Cardiac fibroblast (primary cell): ENCODE results near the gene RPL35.

ENCODE experiments used
- DNase-seq, 2 donors: peaks; one replicate each; pipeline versions ENCODE4 v3.0.0 to v3.0.0-alpha.2; 2010; ENCODE audit warnings: low read depth in 2 of 2
- H3K4me3 ChIP-seq, 2 donors: replicated peaks in 1 of 2; 1 replicate in 1 of 2; 2 replicates in 1 of 2; pipeline ENCODE4 v1.5.1; 2011; ENCODE audit warnings: low read depth in 2 of 2, low read length in 2 of 2, mild to moderate bottlenecking in 2 of 2, moderate library complexity in 1 of 2
- TF ChIP-seq, protein P1 (sequence below): IDR thresholded peaks from one replicate; pipeline ENCODE4 v1.5.1; 2011; ENCODE audit warnings: low read depth, mild to moderate bottlenecking, low read length, inconsistent platforms

Gene RPL35

DNA sequence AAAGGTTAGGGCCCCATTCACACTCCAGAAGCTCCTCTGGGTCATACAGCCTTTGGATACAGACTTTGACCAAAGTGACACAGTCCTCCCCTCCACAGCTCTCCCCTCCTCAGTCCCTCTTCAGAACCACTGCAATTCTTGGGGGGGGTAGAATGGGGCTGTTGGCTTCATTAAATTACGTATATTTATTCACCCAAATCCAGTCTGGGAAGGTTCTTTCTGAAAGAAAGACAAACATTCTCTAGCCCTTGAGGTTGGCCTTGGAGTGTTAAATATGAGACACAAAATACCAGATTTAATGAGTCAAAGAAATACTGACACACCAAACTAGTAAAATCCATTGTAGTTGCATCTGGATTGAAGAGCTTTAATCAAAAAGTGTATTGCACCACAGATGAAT lies 16.3 kb upstream of the RPL35 start:
- TF ChIP-seq, protein P1, sequence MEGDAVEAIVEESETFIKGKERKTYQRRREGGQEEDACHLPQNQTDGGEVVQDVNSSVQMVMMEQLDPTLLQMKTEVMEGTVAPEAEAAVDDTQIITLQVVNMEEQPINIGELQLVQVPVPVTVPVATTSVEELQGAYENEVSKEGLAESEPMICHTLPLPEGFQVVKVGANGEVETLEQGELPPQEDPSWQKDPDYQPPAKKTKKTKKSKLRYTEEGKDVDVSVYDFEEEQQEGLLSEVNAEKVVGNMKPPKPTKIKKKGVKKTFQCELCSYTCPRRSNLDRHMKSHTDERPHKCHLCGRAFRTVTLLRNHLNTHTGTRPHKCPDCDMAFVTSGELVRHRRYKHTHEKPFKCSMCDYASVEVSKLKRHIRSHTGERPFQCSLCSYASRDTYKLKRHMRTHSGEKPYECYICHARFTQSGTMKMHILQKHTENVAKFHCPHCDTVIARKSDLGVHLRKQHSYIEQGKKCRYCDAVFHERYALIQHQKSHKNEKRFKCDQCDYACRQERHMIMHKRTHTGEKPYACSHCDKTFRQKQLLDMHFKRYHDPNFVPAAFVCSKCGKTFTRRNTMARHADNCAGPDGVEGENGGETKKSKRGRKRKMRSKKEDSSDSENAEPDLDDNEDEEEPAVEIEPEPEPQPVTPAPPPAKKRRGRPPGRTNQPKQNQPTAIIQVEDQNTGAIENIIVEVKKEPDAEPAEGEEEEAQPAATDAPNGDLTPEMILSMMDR = no peak
- H3K4me3 ChIP-seq = no peak overlapping the region
- no peak for DNase-seq

DNA sequence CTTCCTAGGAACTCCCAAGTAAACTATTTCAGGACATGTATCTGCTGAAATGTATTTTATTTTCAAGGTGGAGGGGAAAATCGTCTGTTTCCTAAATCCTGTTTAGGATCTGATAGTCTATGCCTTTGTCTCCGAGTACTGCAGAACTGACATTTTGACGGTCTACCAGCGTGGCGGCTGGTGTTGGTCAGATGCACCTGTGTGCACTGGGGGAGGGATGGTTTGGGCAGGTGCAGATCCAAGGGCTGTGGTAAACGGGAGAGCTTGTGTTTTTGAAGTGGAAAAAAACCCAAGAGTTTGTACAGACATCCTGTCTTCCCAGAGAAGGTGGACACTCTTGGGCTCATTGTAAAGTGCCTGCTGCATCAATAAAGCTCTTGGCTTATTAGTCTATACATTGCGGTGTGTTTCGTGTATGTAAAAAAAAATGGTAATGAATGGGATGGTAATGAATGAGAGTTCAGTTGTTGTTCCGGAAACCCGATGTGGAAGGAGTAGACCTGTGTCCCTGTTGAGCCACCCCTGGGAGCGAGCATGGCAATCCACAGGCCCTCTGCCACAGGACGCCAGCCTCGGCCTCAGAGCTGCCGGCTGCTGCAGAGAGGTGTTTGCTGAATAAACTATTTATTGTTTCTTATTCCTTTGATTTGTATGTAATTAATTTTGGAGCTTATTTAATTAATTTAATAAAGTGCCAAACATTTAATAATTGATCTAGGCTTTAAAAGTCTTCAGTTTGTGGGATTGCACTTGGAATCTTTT lies 15.4 kb upstream of the RPL35 start:
- H3K4me3 ChIP-seq = no peak overlapping the region
- TF ChIP-seq, protein P1 = no peak
- no peak for DNase-seq

DNA sequence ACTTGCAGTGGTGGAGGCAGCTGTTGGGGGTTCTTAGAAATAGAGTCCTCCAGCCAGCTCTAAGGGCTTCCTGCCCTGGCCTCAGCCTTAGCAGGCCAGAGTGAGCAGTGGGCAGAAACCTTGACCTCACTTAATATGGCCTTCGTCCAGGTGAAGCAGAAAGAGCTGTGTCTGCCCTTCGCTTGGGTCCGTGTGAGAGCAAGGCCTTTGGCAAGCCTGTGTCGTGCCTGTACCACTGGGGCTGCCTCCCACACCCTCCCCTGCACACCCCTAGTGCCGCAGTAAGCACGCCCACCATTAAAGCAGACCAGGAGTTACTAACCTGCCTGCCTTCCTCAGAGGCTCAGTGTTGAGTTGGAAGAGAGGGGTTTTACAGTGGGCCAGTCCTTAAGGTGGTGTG lies 13.7 kb upstream of the RPL35 start:
- TF ChIP-seq, protein P1 = no peak

DNA sequence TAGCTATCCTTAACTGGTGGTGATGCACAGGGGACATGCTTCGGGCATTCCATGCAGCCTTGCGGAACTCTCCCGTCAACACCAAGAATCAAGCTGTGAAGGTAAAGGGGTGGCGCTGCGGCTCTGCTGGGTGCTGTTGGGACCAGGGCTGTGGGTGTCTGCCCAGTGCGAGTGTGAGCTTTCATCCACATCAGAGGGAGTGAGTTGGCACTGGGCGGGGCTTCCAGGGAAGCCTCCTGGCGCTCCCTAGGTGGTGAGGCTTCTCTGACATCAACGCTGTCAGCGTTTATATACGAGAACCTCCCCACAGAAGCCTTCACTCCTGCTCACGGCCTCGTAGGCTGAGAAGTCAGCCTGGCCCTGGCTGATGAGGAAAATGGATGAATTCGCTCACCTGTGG lies 11.9 kb upstream of the RPL35 start:
- no peak for DNase-seq
- TF ChIP-seq, protein P1 = no peak
- no peak overlapping the region for H3K4me3 ChIP-seq

More for the DNA sequence above, 13.7 kb upstream of the RPL35 start:
- H3K4me3 ChIP-seq = no peak overlapping the region
- DNase-seq = no peak

DNA sequence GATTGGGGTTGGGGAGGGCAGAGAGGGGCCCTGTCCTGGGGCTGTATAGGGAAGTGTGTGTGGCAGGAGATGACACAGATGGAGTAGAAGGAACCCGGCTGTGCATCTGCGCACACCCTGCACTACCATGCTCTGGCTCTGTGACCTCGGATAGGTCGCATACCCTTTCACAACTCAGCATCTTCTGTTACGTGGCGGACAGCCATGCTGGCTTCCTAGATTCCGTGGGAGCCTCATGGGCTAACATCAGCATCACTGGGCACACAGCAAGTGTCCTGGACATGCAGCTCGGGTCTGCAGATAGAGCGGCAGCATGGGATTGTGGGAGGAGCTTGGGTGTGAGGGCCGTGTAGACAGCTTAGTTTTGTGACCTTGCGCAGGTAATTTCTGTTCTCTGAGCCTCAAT lies 9.4 kb upstream of the RPL35 start:
- DNase-seq = no peak
- TF ChIP-seq, protein P1 = no peak

DNA sequence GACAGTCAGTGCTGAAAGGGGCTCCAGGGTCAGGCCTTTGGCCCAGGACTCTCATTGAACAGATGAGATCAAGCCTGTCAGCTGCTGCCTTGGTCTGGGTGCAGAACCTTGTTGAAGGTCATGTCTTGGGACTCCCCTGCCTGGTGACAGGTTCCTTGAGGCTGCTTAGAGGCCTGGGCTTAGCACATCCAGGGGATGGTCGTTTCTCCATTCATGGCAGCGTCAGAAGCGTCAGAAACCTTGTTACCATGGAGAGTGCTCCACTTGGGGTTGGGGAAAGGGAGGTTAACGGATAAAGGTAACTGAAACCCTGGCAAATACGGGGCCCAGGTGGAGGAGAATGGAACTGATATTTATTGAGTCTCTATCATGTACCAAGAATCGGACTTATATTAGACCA lies 9.0 kb upstream of the RPL35 start:
- TF ChIP-seq, protein P1 = no peak
- DNase-seq = no peak
- H3K4me3 ChIP-seq = peak overlapping the region; percentile 75 to 99

More for the DNA sequence above, 9.4 kb upstream of the RPL35 start:
- peak overlapping the region in 1 of 2 donors; percentile 75 for H3K4me3 ChIP-seq
